B cell (primary cell): Measurements from ENCODE around the gene CASP12.

Source experiments
- CTCF ChIP-seq: fragments of 200-600 bp; IDR thresholded peaks from one replicate; pipeline ENCODE4 v1.8.0; 2022; ENCODE audit warnings: antibody characterized with exemption, mild to moderate bottlenecking
- EZH2 ChIP-seq: IDR thresholded peaks from 2 replicates; pipeline ENCODE4 v1.6.1; 2012; ENCODE audit warnings: borderline replicate concordance, low read depth, mild to moderate bottlenecking, moderate library complexity, low read length; ENCODE audit not compliant: insufficient read depth, poor library complexity, severe bottlenecking

DNA sequence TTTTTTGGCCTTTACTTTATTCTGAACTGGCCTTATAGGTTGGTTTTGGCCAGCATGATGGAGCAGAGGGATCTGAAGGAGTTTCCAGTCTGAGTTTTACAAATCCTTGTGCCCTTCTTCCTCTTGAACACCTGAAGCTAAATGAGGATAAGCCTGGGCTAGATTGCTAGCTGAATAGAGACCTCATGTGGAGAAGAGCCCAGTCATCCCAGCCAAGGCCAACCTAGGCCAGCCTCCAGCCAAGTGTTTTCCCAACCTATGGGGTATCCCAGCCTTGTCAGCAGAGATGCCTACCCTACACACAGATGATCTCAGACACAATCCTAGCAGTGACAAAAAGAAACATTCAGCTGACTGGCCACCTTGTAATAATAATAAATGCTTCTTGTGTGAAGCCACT, 966 bp upstream of the CASP12 start:
- TF ChIP-seq CTCF (no peak), EZH2 (no peak)
